GM12875 (cell line): ENCODE measurements around the gene CPXM1.

Source experiments
- H3K4me3 ChIP-seq: one replicate; pipeline ENCODE4 v1.5.1; 2011; ENCODE audit warnings: low read depth, low read length, control low read depth
- TF ChIP-seq, protein P1 (sequence below): IDR thresholded peaks from 2 replicates; pipeline ENCODE4 v1.5.1; 2011; ENCODE audit warnings: low read depth, mild to moderate bottlenecking, control low read depth, inconsistent platforms, low read length, moderate library complexity, borderline replicate concordance; ENCODE audit not compliant: insufficient read depth

Gene CPXM1

DNA sequence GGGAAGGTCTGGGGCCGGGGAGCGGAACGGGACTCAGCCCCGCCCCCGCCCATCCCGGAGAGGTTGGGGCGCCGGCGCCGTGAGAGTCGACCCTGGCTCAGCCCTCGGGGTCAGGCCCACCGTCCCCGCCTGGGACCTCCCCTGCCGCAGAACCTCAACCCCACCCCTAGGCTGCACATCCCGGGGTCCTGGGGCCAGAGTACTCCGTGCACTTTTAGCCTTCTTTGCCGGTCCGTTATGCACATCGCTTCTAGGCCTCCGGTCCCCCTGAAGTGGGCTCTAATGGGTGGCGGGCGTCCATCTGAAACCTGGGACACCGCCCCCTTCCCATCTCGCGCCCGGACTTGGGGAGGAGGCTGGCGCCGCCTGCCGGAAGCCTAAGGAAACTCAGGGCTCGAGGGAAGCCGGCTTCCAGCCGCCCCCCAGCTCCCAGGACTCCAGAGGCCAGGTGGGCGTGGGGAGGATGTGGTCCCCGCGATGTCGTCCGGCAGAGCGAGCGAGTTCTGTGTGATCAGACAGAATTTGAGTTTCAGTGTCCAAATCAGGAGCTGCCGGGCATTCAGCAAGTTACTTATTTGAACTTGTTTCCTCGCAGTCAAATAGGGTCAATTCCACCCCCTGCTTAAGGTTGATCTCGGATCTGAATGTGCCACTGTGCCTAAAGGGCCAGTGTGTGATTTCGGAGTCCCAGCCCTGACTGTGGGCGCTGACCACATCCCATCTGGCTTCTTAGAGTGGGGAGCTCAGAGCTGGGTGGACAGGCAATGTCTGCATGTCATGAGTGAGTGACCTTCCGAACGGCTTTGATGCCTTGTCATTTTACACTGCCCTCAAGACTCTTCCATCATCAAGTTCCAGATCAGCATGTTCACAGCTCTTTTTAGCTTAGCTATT lies 47.6 kb downstream of the CPXM1 start:
- TF ChIP-seq, protein P1, sequence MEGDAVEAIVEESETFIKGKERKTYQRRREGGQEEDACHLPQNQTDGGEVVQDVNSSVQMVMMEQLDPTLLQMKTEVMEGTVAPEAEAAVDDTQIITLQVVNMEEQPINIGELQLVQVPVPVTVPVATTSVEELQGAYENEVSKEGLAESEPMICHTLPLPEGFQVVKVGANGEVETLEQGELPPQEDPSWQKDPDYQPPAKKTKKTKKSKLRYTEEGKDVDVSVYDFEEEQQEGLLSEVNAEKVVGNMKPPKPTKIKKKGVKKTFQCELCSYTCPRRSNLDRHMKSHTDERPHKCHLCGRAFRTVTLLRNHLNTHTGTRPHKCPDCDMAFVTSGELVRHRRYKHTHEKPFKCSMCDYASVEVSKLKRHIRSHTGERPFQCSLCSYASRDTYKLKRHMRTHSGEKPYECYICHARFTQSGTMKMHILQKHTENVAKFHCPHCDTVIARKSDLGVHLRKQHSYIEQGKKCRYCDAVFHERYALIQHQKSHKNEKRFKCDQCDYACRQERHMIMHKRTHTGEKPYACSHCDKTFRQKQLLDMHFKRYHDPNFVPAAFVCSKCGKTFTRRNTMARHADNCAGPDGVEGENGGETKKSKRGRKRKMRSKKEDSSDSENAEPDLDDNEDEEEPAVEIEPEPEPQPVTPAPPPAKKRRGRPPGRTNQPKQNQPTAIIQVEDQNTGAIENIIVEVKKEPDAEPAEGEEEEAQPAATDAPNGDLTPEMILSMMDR: peak; percentile 81
- no peak overlapping the region for H3K4me3 ChIP-seq

DNA sequence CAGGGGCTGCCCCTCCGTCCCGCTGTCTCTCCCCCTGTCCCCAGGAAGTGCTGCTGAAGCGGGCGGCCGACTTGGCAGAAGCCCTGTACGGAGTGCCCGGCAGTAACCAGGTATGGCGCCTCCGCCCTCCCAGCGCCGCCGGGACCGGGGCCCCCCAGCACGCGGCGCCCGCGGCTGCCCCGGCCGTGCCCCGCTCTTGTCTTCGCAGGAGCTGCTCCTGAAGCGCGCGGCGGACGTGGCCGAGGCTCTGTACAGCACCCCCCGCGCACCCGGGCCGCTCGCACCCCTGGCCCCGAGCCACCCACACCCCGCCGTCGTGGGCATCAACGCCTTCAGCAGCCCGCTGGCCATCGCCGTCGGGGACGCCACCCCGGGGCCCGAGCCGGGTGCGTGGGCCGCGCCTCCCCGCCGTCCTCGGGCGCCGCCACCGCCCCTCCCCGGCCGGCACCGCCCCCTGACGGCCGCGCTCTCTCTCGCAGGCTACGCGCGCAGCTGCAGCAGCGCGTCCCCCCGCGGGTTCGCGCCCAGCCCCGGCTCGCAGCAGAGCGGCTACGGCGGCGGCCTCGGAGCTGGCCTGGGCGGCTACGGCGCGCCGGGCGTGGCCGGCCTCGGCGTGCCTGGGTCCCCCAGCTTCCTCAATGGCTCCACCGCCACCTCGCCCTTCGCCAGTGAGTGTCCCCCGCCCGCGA lies 48.4 kb downstream of the CPXM1 start:
- TF ChIP-seq, protein P1: peak; percentile 18; the same call in 1 of the 2 replicates
- no peak overlapping the region for H3K4me3 ChIP-seq

DNA sequence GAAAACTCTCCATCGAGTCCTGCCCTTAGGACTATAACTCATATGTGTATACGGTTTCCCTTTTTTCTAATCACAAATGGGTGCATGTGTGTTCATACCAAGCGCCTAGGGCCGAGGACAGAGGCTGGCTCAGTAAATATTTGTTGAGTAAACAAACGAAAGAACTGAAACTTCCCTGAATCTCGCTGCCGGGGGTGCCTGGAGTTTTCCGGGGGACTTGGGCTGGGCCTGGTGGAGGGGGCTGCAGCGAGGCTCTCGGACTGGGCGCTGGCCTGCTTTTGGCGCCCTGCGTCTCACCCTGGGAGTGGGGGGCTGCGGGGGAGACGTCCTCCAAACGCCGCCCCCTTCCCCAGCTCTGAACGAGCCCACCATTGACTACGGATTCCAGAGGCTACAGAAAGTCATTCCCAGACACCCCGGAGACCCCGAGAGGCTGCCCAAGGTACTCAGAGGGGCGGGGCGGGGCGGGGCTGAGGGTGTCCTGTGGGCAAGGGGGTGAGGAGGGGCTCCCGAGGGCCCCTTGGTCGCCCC lies 49.0 kb downstream of the CPXM1 start:
- no peak overlapping the region for H3K4me3 ChIP-seq
- TF ChIP-seq, protein P1: no peak

- no peak overlapping the region for H3K4me3 ChIP-seq
- TF ChIP-seq, protein P1: no peak
Measured at GRCh38 chr20:2750491-2751251, 49.8 kb downstream of the CPXM1 start.

- no peak overlapping the region for H3K4me3 ChIP-seq
- TF ChIP-seq, protein P1: no peak
Measured at GRCh38 chr20:2749951-2750490, 50.4 kb downstream of the CPXM1 start.

- TF ChIP-seq, protein P1: no peak
- no peak overlapping the region for H3K4me3 ChIP-seq
Measured at GRCh38 chr20:2749343-2749950, 51.0 kb downstream of the CPXM1 start.
